ENCODE results near the gene SMAD5. TPM values are rescaled to one million over a fixed set of nuclear protein-coding genes. Genes with fewer than 3 reads are reported as not detected.

Gene SMAD5
- total and polyA plus RNA-seq, 2 experiments from 2014 or later = 34.4 to 68.8 TPM

- Histone ChIP-seq H3K36me3 (replicated peaks; ENCODE audit: insufficient read depth, low read depth) (no peaks in the 10 kb centered on the region), H3K27me3 (no peaks in the 10 kb centered on the region), H3K79me2 (no peaks in the 10 kb centered on the region), H3K4me3 (no peak overlapping the region), H3K27ac (no peak overlapping the region), H3K9me2 (replicated peaks; ENCODE audit: insufficient read depth) (no peaks in the 10 kb centered on the region), H4K20me1 (ENCODE audit: insufficient read depth, poor library complexity, severe bottlenecking) (no peaks in the 10 kb centered on the region), H3K4me2 (no peak overlapping the region), H3K9me3 (ENCODE audit: low read depth) (no peaks in the 10 kb centered on the region), H2AFZ (no peak overlapping the region), H3K4me1 (ENCODE audit: insufficient read depth) (no peaks in the 10 kb centered on the region)
- WGBS (ENCODE audit: low lambda C conversion rate, missing lambda C conversion rate) = 84% methylated on average over 9 of the region's 9 CpGs
- DNase-seq (ENCODE audit: low spot score) = no peak
- TF ChIP-seq, protein P1, sequence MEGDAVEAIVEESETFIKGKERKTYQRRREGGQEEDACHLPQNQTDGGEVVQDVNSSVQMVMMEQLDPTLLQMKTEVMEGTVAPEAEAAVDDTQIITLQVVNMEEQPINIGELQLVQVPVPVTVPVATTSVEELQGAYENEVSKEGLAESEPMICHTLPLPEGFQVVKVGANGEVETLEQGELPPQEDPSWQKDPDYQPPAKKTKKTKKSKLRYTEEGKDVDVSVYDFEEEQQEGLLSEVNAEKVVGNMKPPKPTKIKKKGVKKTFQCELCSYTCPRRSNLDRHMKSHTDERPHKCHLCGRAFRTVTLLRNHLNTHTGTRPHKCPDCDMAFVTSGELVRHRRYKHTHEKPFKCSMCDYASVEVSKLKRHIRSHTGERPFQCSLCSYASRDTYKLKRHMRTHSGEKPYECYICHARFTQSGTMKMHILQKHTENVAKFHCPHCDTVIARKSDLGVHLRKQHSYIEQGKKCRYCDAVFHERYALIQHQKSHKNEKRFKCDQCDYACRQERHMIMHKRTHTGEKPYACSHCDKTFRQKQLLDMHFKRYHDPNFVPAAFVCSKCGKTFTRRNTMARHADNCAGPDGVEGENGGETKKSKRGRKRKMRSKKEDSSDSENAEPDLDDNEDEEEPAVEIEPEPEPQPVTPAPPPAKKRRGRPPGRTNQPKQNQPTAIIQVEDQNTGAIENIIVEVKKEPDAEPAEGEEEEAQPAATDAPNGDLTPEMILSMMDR (IDR thresholded peaks at IDR 0.05; ENCODE audit: poor library complexity) = no peak
- no peak for TF ChIP-seq EZH2phosphoT487 (IDR thresholded peaks at IDR 0.05; ENCODE audit: low read depth, severe bottlenecking, unreplicated experiment)
- no peak for TF ChIP-seq EZH2 (IDR thresholded peaks at IDR 0.05; ENCODE audit: borderline replicate concordance)
Observed at GRCh38 chr5:136213919-136214493, 81.4 kb downstream of the SMAD5 start.

DNA sequence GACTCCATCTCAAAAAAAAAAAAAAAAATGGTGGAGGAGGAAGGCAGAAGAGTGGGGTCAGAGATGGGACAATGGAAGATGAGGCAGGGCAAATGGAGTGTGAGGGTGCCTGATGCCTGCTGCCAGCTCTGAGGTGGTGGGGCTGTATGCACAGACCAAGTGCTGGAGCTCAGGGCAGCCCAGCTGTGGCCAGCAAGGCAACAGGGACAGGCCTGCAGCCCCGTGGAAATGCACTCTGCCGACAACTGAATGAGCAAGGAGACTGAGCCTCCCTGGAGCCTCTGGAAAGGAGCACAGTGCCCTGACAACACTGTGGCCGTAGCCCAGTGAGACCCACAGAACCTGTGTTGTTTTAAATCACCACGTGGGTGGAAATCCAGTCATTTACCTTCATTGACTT lies 83.2 kb downstream of the SMAD5 start:
- no peak for TF ChIP-seq EZH2 (IDR thresholded peaks at IDR 0.05; ENCODE audit: borderline replicate concordance)
- no peak for TF ChIP-seq EZH2phosphoT487 (IDR thresholded peaks at IDR 0.05; ENCODE audit: low read depth, severe bottlenecking, unreplicated experiment)
- TF ChIP-seq, protein P1 (IDR thresholded peaks at IDR 0.05; ENCODE audit: poor library complexity) = no peak
- H3K79me2 ChIP-seq = no peaks in the 10 kb centered on the region
- H3K9me2 ChIP-seq (replicated peaks; ENCODE audit: insufficient read depth) = no peaks in the 10 kb centered on the region
- no peak overlapping the region for H3K4me2 ChIP-seq
- no peaks in the 10 kb centered on the region for H3K27me3 ChIP-seq
- DNase-seq (ENCODE audit: low spot score) = no peak
- no peak overlapping the region for H3K4me3 ChIP-seq
- H2AFZ ChIP-seq = no peak overlapping the region
- no peaks in the 10 kb centered on the region for H3K9me3 ChIP-seq (ENCODE audit: low read depth)
- H3K27ac ChIP-seq = no peak overlapping the region
- no peaks in the 10 kb centered on the region for H4K20me1 ChIP-seq (ENCODE audit: insufficient read depth, poor library complexity, severe bottlenecking)
- no peaks in the 10 kb centered on the region for H3K36me3 ChIP-seq (replicated peaks; ENCODE audit: insufficient read depth, low read depth)
- H3K4me1 ChIP-seq (ENCODE audit: insufficient read depth) = no peaks in the 10 kb centered on the region
- 82% methylated on average over 4 of the region's 4 CpGs for WGBS (ENCODE audit: low lambda C conversion rate, missing lambda C conversion rate)

- Histone ChIP-seq H3K27me3 (no peaks in the 10 kb centered on the region), H2AFZ (no peak overlapping the region), H3K27ac (no peak overlapping the region), H3K4me3 (no peak overlapping the region), H3K4me2 (no peak overlapping the region), H4K20me1 (ENCODE audit: insufficient read depth, poor library complexity, severe bottlenecking) (no peaks in the 10 kb centered on the region), H3K36me3 (replicated peaks; ENCODE audit: insufficient read depth, low read depth) (no peaks in the 10 kb centered on the region), H3K4me1 (ENCODE audit: insufficient read depth) (no peaks in the 10 kb centered on the region), H3K9me3 (ENCODE audit: low read depth) (no peaks in the 10 kb centered on the region), H3K9me2 (replicated peaks; ENCODE audit: insufficient read depth) (no peaks in the 10 kb centered on the region), H3K79me2 (no peaks in the 10 kb centered on the region)
- no peak for DNase-seq (ENCODE audit: low spot score)
- WGBS (ENCODE audit: low lambda C conversion rate, missing lambda C conversion rate) = 93% methylated on average over 8 of the region's 8 CpGs
- no peak for TF ChIP-seq EZH2phosphoT487 (IDR thresholded peaks at IDR 0.05; ENCODE audit: low read depth, severe bottlenecking, unreplicated experiment)
- TF ChIP-seq, protein P1 (IDR thresholded peaks at IDR 0.05; ENCODE audit: poor library complexity) = no peak
- no peak for TF ChIP-seq EZH2 (IDR thresholded peaks at IDR 0.05; ENCODE audit: borderline replicate concordance)
Observed at GRCh38 chr5:136216230-136216629, 83.6 kb downstream of the SMAD5 start.
